ENCODE results near the gene CSNK1E.
A peak's percentile ranks its signal among the peaks of the same experiment; 100 is the strongest.

Gene CSNK1E

GRCh38 chr22:38240734-38241252 lies 76.4 kb downstream of the CSNK1E start:
- Histone ChIP-seq H3K27ac (ENCODE audit: insufficient read depth, low read depth, low read length, poor library complexity, severe bottlenecking) (peak overlapping the region; percentile 9), H3K4me1 (ENCODE audit: control insufficient read depth, insufficient read depth, low read length) (peaks cover 21% of the 10 kb centered on the region), H3K9me3 (ENCODE audit: control insufficient read depth, low read length) (no peaks in the 10 kb centered on the region), H3K27me3 (ENCODE audit: control insufficient read depth, insufficient read depth, low read length, poor library complexity, severe bottlenecking) (no peaks in the 10 kb centered on the region), H3K36me3 (ENCODE audit: control insufficient read depth, insufficient read depth, low read length) (no peaks in the 10 kb centered on the region), H3K4me3 (ENCODE audit: insufficient read depth, low read depth, low read length) (no peak overlapping the region)
- WGBS, 2 experiments = 6 to 12% methylated on average over 6 of the region's 6 CpGs
